ENCODE measurements around the gene TBCC.
"Not testable (repeated sequence)": the region's sequence is repeated elsewhere in the genome, so short reads cannot be mapped to it uniquely, and the experiment has no call there.

The TBCC gene

DNA sequence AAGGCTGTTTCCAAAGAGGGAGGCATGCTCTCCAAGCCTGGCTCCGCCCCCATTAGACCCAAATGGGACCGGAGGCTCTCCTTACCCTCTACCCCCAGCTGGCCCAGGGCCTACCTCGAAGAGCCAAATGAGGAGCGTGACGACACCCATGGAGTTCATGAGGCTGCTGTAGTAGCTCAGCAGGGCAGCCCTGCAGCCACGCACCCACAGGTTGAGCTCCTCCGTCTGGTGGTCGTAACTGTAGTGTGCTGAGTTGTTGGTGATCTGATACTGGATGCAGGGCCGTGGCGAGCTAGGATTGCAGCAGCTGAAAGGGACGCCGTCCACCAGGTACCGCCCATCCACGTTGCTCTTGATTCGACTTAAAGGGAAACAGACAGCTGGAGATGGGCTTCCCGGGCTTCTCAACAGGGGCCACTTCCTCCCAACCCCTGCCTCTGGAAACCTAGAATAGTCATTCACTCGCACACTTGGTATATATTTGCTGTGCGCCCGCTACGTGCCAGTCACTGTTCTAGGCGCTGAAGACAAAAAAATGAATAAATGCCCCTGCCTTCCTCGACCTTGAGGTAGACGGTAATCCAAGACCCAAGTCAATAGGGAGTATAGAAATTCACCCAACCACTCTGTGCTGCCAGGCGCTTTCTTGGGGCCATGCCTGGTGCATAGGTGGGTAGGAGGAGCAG lies 41.5 kb downstream of the TBCC start:
- no peak for DNase-seq
- no peak for ATAC-seq (ENCODE audit: insufficient read depth, low read depth)
- H3K79me2 ChIP-seq (ENCODE audit: insufficient read depth, low read length): no peaks in the 10 kb centered on the region
- no peak overlapping the region for H3K4me3 ChIP-seq (ENCODE audit: low read depth in 1 of 2, low read length in 2 of 2)
- no peaks in the 10 kb centered on the region for H3K4me1 ChIP-seq (ENCODE audit: insufficient read depth, low read length)
- no peak overlapping the region for H2AFZ ChIP-seq (ENCODE audit: low read depth, low read length)
- no peak overlapping the region for H3K4me2 ChIP-seq (ENCODE audit: insufficient read depth, low read length)
- H3K9ac ChIP-seq (ENCODE audit: low read depth, low read length): no peak overlapping the region
- H3K36me3 ChIP-seq (ENCODE audit: insufficient read depth, low read length): no peaks in the 10 kb centered on the region
- no peaks in the 10 kb centered on the region for H3K27me3 ChIP-seq (ENCODE audit: insufficient read depth, low read length, poor library complexity)
- H4K20me1 ChIP-seq (ENCODE audit: insufficient read depth, low read length): no peaks in the 10 kb centered on the region
- no peak for TF ChIP-seq EZH2 (IDR thresholded peaks at IDR 0.05; ENCODE audit: borderline replicate concordance, low read depth, low read length, severe bottlenecking)
- no peak for TF ChIP-seq CTCF (IDR thresholded peaks at IDR 0.05; ENCODE audit: borderline replicate concordance, extremely low read depth, low read length, poor library complexity, severe bottlenecking)
- no peak overlapping the region for H3K27ac ChIP-seq (ENCODE audit: low read length)
- no peaks in the 10 kb centered on the region for H3K9me3 ChIP-seq (ENCODE audit: insufficient read depth, low read length, severe bottlenecking)

DNA sequence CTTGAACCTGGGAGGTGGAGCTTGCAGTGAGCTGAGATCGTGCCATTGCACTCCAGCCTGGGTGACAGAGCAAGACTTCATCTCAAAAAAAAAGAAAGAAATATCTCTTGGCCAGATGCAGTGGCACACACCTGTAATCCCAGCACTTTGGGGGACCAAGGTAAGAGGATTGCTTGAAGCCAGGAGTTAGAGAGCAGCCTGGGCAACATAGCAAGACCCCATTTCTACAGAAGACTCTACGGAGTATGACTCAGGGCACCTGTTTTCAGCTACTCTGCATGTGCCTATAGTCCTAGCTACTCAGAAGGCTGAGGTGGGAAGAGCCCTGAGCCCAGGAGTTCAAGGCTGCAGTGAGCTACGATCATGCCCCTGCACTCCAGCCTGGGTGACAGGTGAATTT lies 43.1 kb downstream of the TBCC start:
- H3K27ac ChIP-seq (ENCODE audit: low read length); H4K20me1 ChIP-seq (ENCODE audit: insufficient read depth, low read length); H3K79me2 ChIP-seq (ENCODE audit: insufficient read depth, low read length); H3K9ac ChIP-seq (ENCODE audit: low read depth, low read length); H2AFZ ChIP-seq (ENCODE audit: low read depth, low read length); H3K27me3 ChIP-seq (ENCODE audit: insufficient read depth, low read length, poor library complexity); ATAC-seq (ENCODE audit: insufficient read depth, low read depth); H3K4me3 ChIP-seq (ENCODE audit: low read depth in 1 of 2, low read length in 2 of 2); DNase-seq; H3K36me3 ChIP-seq (ENCODE audit: insufficient read depth, low read length); H3K4me1 ChIP-seq (ENCODE audit: insufficient read depth, low read length); H3K4me2 ChIP-seq (ENCODE audit: insufficient read depth, low read length); H3K9me3 ChIP-seq (ENCODE audit: insufficient read depth, low read length, severe bottlenecking): not testable (repeated sequence)

DNA sequence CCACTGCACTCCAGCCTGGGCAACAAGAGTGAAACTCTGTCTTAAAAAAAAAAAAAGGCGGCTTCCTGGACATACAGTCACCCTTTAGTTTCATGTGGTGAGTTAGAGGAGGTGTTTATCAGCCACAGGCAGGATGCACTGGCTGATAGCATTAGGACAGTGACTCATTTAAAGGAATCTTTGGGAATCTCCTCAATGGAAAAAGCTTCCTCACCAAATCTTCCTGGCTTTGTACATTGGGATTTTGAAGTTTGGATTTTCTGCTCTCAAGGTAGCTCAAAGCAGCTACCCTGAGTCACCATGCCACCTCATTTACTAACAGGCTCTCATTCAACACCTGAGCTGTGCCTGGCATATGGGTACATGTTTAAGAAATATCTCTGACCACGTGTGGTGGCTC lies 43.7 kb downstream of the TBCC start:
- Histone ChIP-seq H3K4me1 (ENCODE audit: insufficient read depth, low read length) (no peaks in the 10 kb centered on the region), H3K4me2 (ENCODE audit: insufficient read depth, low read length) (no peak overlapping the region), H3K4me3 (ENCODE audit: low read depth in 1 of 2, low read length in 2 of 2) (no peak overlapping the region), H3K27me3 (ENCODE audit: insufficient read depth, low read length, poor library complexity) (no peaks in the 10 kb centered on the region), H4K20me1 (ENCODE audit: insufficient read depth, low read length) (no peaks in the 10 kb centered on the region), H3K79me2 (ENCODE audit: insufficient read depth, low read length) (no peaks in the 10 kb centered on the region), H3K9me3 (ENCODE audit: insufficient read depth, low read length, severe bottlenecking) (no peaks in the 10 kb centered on the region), H3K36me3 (ENCODE audit: insufficient read depth, low read length) (no peaks in the 10 kb centered on the region), H3K9ac (ENCODE audit: low read depth, low read length) (no peak overlapping the region), H3K27ac (ENCODE audit: low read length) (no peak overlapping the region), H2AFZ (ENCODE audit: low read depth, low read length) (no peak overlapping the region)
- TF ChIP-seq EZH2 (IDR thresholded peaks at IDR 0.05; ENCODE audit: borderline replicate concordance, low read depth, low read length, severe bottlenecking): no peak
- no peak for TF ChIP-seq CTCF (IDR thresholded peaks at IDR 0.05; ENCODE audit: borderline replicate concordance, extremely low read depth, low read length, poor library complexity, severe bottlenecking)
- no peak for ATAC-seq (ENCODE audit: insufficient read depth, low read depth)
- DNase-seq: no peak

DNA sequence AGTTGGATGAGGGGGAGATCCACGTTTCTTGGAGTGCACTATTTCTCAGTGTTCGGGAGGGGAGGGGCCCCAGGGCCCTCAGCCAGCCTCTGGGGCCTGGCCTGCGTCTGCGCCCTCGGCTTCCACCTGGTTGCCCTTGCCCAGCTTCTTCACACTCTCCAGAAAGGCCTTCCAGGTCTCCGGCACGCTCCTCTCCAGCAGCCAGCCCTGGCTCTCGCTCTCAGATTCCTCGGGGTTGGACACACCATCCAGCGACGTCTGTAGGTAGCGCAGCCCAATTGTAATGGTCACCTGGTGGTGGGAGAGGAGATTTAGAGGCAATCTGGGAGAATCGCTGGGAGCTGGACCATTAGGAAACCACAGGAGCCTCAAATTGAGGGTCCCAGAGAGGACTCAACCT lies 47.7 kb downstream of the TBCC start:
- H4K20me1 ChIP-seq (ENCODE audit: insufficient read depth, low read length): no peaks in the 10 kb centered on the region
- H3K4me1 ChIP-seq (ENCODE audit: insufficient read depth, low read length): peaks cover 11% of the 10 kb centered on the region
- H3K27me3 ChIP-seq (ENCODE audit: insufficient read depth, low read length, poor library complexity): no peaks in the 10 kb centered on the region
- H3K9ac ChIP-seq (ENCODE audit: low read depth, low read length): no peak overlapping the region
- H3K27ac ChIP-seq (ENCODE audit: low read length): no peak overlapping the region
- no peak overlapping the region for H3K4me2 ChIP-seq (ENCODE audit: insufficient read depth, low read length)
- H3K9me3 ChIP-seq (ENCODE audit: insufficient read depth, low read length, severe bottlenecking): no peaks in the 10 kb centered on the region
- TF ChIP-seq EZH2 (IDR thresholded peaks at IDR 0.05; ENCODE audit: borderline replicate concordance, low read depth, low read length, severe bottlenecking) (no peak), CTCF (IDR thresholded peaks at IDR 0.05; ENCODE audit: borderline replicate concordance, extremely low read depth, low read length, poor library complexity, severe bottlenecking) (no peak)
- DNase-seq (no peak), ATAC-seq (ENCODE audit: insufficient read depth, low read depth) (no peak)
- no peaks in the 10 kb centered on the region for H3K79me2 ChIP-seq (ENCODE audit: insufficient read depth, low read length)
- no peak overlapping the region for H2AFZ ChIP-seq (ENCODE audit: low read depth, low read length)
- no peak overlapping the region for H3K4me3 ChIP-seq (ENCODE audit: low read depth in 1 of 2, low read length in 2 of 2)
- peaks cover 18% of the 10 kb centered on the region; the same call in 1 of the 2 replicates for H3K36me3 ChIP-seq (ENCODE audit: insufficient read depth, low read length)

Data from DND-41 (cell line).